ENCODE data around the gene SCG2.
A peak's percentile ranks its signal among the peaks of the same experiment; 100 is the strongest.

The SCG2 gene

DNA sequence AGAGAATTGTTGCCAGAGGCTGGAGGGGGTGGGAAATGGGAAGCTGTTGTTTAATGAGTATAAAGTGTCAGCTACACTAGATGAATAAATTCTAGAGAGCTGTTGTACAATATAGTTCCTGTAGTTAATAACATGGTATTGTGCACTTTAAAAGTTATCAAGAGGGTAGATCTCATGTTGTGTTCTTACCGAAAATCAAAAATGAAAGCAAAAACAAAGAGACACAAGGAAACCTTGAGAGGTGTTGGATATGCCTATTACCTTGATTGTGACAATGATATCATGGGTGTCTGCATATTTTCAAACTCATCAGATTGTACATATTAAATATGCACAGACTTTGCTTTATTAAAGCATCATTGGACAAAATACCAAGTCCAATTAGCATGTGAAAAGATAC lies 43.2 kb downstream of the SCG2 start:
- no peak for DNase-seq
- Histone ChIP-seq H3K36me3 (replicated peaks) (no peaks in the 10 kb centered on the region), H3K27ac (no peak overlapping the region), H3K27me3 (replicated peaks) (no peaks in the 10 kb centered on the region), H3K4me3 (ENCODE audit: low read depth, low read length) (no peak overlapping the region)
- in situ Hi-C loops (cut with HindIII; ENCODE audit: low pct_ligation_motif_present, low sequenced_read_pairs) = no loop called here
- TF ChIP-seq, protein P1, sequence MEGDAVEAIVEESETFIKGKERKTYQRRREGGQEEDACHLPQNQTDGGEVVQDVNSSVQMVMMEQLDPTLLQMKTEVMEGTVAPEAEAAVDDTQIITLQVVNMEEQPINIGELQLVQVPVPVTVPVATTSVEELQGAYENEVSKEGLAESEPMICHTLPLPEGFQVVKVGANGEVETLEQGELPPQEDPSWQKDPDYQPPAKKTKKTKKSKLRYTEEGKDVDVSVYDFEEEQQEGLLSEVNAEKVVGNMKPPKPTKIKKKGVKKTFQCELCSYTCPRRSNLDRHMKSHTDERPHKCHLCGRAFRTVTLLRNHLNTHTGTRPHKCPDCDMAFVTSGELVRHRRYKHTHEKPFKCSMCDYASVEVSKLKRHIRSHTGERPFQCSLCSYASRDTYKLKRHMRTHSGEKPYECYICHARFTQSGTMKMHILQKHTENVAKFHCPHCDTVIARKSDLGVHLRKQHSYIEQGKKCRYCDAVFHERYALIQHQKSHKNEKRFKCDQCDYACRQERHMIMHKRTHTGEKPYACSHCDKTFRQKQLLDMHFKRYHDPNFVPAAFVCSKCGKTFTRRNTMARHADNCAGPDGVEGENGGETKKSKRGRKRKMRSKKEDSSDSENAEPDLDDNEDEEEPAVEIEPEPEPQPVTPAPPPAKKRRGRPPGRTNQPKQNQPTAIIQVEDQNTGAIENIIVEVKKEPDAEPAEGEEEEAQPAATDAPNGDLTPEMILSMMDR (IDR thresholded peaks at IDR 0.05; ENCODE audit: low read depth, low read length, missing control alignments) = no peak

DNA sequence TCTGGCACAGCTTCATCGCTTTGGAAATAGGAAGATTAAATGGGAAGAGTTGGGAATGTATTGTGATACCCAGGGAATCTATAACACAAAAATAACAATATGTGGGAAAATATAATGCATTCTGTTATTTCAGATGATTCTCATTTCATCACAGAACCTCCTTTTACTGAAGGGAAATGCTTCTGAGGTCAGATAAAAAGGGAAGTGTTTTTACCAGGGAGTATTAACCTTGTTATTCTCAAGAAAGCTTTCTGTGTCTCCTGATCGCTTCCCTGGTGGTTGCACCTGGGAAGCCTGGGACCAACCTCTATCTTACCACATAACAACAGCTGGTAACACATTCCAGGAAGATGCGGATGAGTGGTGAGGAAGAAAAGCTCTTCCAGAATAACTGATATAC lies 47.2 kb downstream of the SCG2 start:
- Histone ChIP-seq H3K36me3 (replicated peaks) (no peaks in the 10 kb centered on the region), H3K27me3 (replicated peaks) (no peaks in the 10 kb centered on the region), H3K4me3 (ENCODE audit: low read depth, low read length) (no peak overlapping the region), H3K27ac (no peak overlapping the region)
- in situ Hi-C loops (cut with HindIII; ENCODE audit: low pct_ligation_motif_present, low sequenced_read_pairs) = no loop called here
- TF ChIP-seq, protein P1 (IDR thresholded peaks at IDR 0.05; ENCODE audit: low read depth, low read length, missing control alignments) = no peak
- no peak for DNase-seq

DNA sequence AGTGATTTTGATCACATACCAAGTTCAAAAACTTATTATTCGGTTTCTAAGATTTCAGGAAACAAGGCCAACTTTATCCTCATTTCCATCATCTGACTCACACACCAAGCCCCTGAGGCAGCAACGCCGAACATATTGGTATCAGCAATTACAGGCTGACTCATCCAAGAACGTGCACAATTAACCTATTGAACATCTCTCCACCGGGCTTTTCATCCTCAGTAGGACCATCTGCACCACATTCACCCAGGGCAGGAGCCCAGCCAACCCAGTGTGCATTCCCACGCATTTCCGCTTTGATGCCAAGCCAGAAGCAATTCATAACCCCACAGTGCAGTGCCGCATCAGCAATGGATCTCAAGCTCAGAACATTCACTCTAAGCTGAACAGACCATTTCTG lies 52.9 kb downstream of the SCG2 start:
- H3K4me3 ChIP-seq (ENCODE audit: low read depth, low read length) = no peak overlapping the region
- no peak overlapping the region for H3K27ac ChIP-seq
- in situ Hi-C loops (cut with HindIII; ENCODE audit: low pct_ligation_motif_present, low sequenced_read_pairs) = no loop called here
- TF ChIP-seq, protein P1 (IDR thresholded peaks at IDR 0.05; ENCODE audit: low read depth, low read length, missing control alignments) = no peak
- no peaks in the 10 kb centered on the region for H3K36me3 ChIP-seq (replicated peaks)
- DNase-seq = peak; percentile 78
- H3K27me3 ChIP-seq (replicated peaks) = no peaks in the 10 kb centered on the region

DNA sequence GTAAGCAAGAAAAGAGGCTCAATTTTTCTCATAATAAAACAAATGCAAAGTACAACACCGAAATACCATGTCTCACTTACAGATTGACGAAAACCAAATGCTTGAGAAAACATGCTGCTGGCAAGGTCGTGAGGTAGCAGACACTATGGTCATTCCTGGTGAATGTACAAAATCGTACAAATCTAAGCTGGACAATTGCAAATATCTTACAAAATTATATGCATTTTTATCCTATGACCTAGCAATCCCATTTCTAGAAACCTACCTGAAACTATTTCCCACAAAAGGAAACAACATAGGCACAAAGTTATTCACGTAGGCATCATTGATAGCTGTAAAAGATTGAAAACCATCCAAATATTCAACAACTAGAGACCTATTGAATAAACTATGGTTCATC lies 54.0 kb downstream of the SCG2 start:
- Histone ChIP-seq H3K4me3 (ENCODE audit: low read depth, low read length) (no peak overlapping the region), H3K36me3 (replicated peaks) (no peaks in the 10 kb centered on the region), H3K27ac (no peak overlapping the region), H3K27me3 (replicated peaks) (no peaks in the 10 kb centered on the region)
- in situ Hi-C loops (cut with HindIII; ENCODE audit: low pct_ligation_motif_present, low sequenced_read_pairs) = no loop called here
- DNase-seq = no peak
- TF ChIP-seq, protein P1 (IDR thresholded peaks at IDR 0.05; ENCODE audit: low read depth, low read length, missing control alignments) = no peak
